COR-L47 (cell line): Measurements from ENCODE around the gene IKZF5.

Source experiments
- DNase-seq: peaks from one replicate; lab custom pipeline; 2025; lab: John Stamatoyannopoulos, UW

Gene IKZF5

GRCh38 chr10:122980209-122981065 is 28.2 kb downstream of the IKZF5 start, which contains the start of gene PSTK:
TSS of gene PSTK (plus strand) at chr10:122980401. CDS start at chr10:122980480, 79 bp downstream.
- DNase-seq, result peak; percentile 73

- no peak for DNase-seq
Measured at GRCh38 chr10:122974543-122975064, 34.0 kb downstream of the IKZF5 start.

GRCh38 chr10:122974023-122974422 is 34.6 kb downstream of the IKZF5 start:
- DNase-seq, result no peak

GRCh38 chr10:122968698-122969097 is 39.9 kb downstream of the IKZF5 start:
- DNase-seq, result no peak

- no peak for DNase-seq
Measured at GRCh38 chr10:122966879-122967278, 41.7 kb downstream of the IKZF5 start.

- no peak for DNase-seq
Measured at GRCh38 chr10:122962405-122962804, 46.2 kb downstream of the IKZF5 start.

- DNase-seq, result no peak
Measured at GRCh38 chr10:122957474-122957873, 51.1 kb downstream of the IKZF5 start.

GRCh38 chr10:122955892-122956291 is 52.7 kb downstream of the IKZF5 start:
- no peak for DNase-seq

- no peak for DNase-seq
Measured at GRCh38 chr10:122954731-122955050, 53.9 kb downstream of the IKZF5 start.

- DNase-seq, result peak; percentile 83
Measured at GRCh38 chr10:122953902-122954730, 54.5 kb downstream of the IKZF5 start, which contains the start of gene C10orf88. TSS of gene C10orf88 (minus strand) at chr10:122954227. CDS start at chr10:122954178, 49 bp downstream.

- no peak for DNase-seq
Measured at GRCh38 chr10:122949296-122949695, 59.3 kb downstream of the IKZF5 start.
